HepG2 (cell line): ENCODE measurements around the gene ZMYM3. TPM values are rescaled to one million over a fixed set of nuclear protein-coding genes. Genes with fewer than 3 reads are reported as not detected.
A peak's percentile ranks its signal among the peaks of the same experiment; 100 is the strongest.

Experiments used
- AHDC1 ChIP-seq: sonication (generic); formaldehyde crosslinking; IDR thresholded peaks from 2 replicates; pipeline ENCODE4 v1.5.1; 2020; ENCODE audit warnings: mild to moderate bottlenecking, missing genetic modification reagents, borderline replicate concordance
- CENPBD1 ChIP-seq: sonication (generic); formaldehyde crosslinking; IDR thresholded peaks from 2 replicates; pipeline ENCODE4 v1.8.0; 2022; ENCODE audit warnings: missing genetic modification reagents, low read depth, mild to moderate bottlenecking, borderline replicate concordance
- HINFP ChIP-seq: sonication (generic); formaldehyde crosslinking; IDR thresholded peaks from 2 replicates; pipeline ENCODE4 v1.4.0; 2020; ENCODE audit warnings: low read depth, mild to moderate bottlenecking, missing genetic modification reagents
- KAT7 ChIP-seq: IDR thresholded peaks from 2 replicates; pipeline ENCODE4 v1.6.1; 2018; ENCODE audit warnings: borderline replicate concordance, missing compliant biosample characterization
- MAFG ChIP-seq: sonication (generic); formaldehyde crosslinking; IDR thresholded peaks from 2 replicates; pipeline ENCODE4 v1.5.1; 2020; ENCODE audit warnings: mild to moderate bottlenecking, missing genetic modification reagents
- MAFK ChIP-seq, 2 experiments: IDR thresholded peaks in 1 of 2; conservative IDR thresholded peaks in 1 of 2; 2 replicates each; pipeline ENCODE4 v1.6.1; 2011; ENCODE audit warnings: improper control_type of control experiment in 2 of 2, low read length in 2 of 2
- MBNL3 ChIP-seq: fragments of 250-450 bp; sonication (Bioruptor Pico); conservative IDR thresholded peaks from 2 replicates; pipeline ENCODE4 v1.8.0; 2022; ENCODE audit warnings: mild to moderate bottlenecking, inconsistent platforms
- MTF1 ChIP-seq: sonication (generic); formaldehyde crosslinking; IDR thresholded peaks from 2 replicates; pipeline ENCODE4 v1.5.0; 2020; ENCODE audit warnings: missing genetic modification reagents
- ONECUT2 ChIP-seq: sonication (generic); formaldehyde crosslinking; IDR thresholded peaks from 2 replicates; pipeline ENCODE4 v1.4.0; 2020; ENCODE audit warnings: missing genetic modification reagents
- RFX1 ChIP-seq: fragments of 450-650 bp; IDR thresholded peaks from 2 replicates; pipeline ENCODE4 v1.6.1; 2017
- SMAD1 ChIP-seq: sonication (generic); formaldehyde crosslinking; IDR thresholded peaks from 2 replicates; pipeline ENCODE4 v1.4.0; 2020; ENCODE audit warnings: missing genetic modification reagents, low read depth, mild to moderate bottlenecking, borderline replicate concordance
- SRSF1 ChIP-seq: fragments of 200-400 bp; formaldehyde crosslinking; optimal IDR thresholded peaks from 2 replicates; pipeline ENCODE3; 2017; ENCODE audit warnings: mild to moderate bottlenecking, low read depth, low read length, moderate library complexity
- TBX2 ChIP-seq: sonication (generic); formaldehyde crosslinking; IDR thresholded peaks from 2 replicates; pipeline ENCODE4 v1.5.0; 2020; ENCODE audit warnings: missing genetic modification reagents, mild to moderate bottlenecking, borderline replicate concordance
- THRA ChIP-seq: sonication (generic); formaldehyde crosslinking; IDR thresholded peaks from 2 replicates; pipeline ENCODE4 v1.4.0; 2020; ENCODE audit warnings: missing genetic modification reagents, borderline replicate concordance
- ZNF326 ChIP-seq: sonication (generic); formaldehyde crosslinking; IDR thresholded peaks from 2 replicates; pipeline ENCODE4 v1.4.0; 2020; ENCODE audit warnings: missing genetic modification reagents, borderline replicate concordance
- ZNF616 ChIP-seq: sonication (generic); formaldehyde crosslinking; IDR thresholded peaks from 2 replicates; pipeline ENCODE4 v1.5.0; 2020; ENCODE audit warnings: low read depth, mild to moderate bottlenecking, missing genetic modification reagents
- ZNF780A ChIP-seq: sonication (generic); formaldehyde crosslinking; IDR thresholded peaks from 2 replicates; pipeline ENCODE4 v1.8.0; 2022; ENCODE audit warnings: mild to moderate bottlenecking, missing genetic modification reagents, moderate library complexity
- ZNF800 ChIP-seq: sonication (generic); formaldehyde crosslinking; IDR thresholded peaks from 2 replicates; pipeline ENCODE4 v1.4.0; 2020; ENCODE audit warnings: missing genetic modification reagents
- ZSCAN29 ChIP-seq: sonication (generic); formaldehyde crosslinking; conservative IDR thresholded peaks from 2 replicates; pipeline ENCODE4 v1.4.0; 2020; ENCODE audit warnings: mild to moderate bottlenecking, missing genetic modification reagents
- polyA plus RNA-seq, 8 experiments: library from polyadenylated mRNA; depleted of rRNA in 3 of 8; stranded (reverse) in 7 of 8; unstranded in 1 of 8; fragments of >200 nt; fragmentation: Illumina TruSeq in 4 of 8; extraction: Trizol in 4 of 8; gene quantifications; 2 replicates each; pipeline versions ENCODE4 v1.2.1 to v1.2.3, GENCODE V29; 2011 to 2016; ENCODE audit warnings: low read depth in 4 of 8, missing spikeins in 1 of 8, mixed read lengths in 1 of 8; ENCODE audit not compliant: insufficient read depth in 1 of 8
- total RNA-seq, 5 experiments: library from RNA; depleted of rRNA; stranded (reverse); fragments of >200 nt; fragmentation: Illumina TruSeq; extraction: Trizol; gene quantifications; 2 replicates each; pipeline ENCODE4 v1.2.3, GENCODE V29; 2016; ENCODE audit warnings: low read depth in 1 of 5

ZMYM3 gene
- total and polyA plus RNA-seq, 2 of the 13 experiments (the other 11 are each of a cell fraction or from before 2014, with no cell fraction given) = 26.4 to 35.4 TPM

GRCh38 chrX:71228063-71228642, 25.8 kb downstream of the ZMYM3 start (continued):
- no peak for TF ChIP-seq SMAD1 (CRISPR knock-in tag)
- TF ChIP-seq ZNF326 (CRISPR knock-in tag) = no peak
- TF ChIP-seq ZNF780A = no peak
- TF ChIP-seq ZSCAN29 = 0 out of 2 replicates have a peak, but pooled peaks have one; percentile 28
- TF ChIP-seq MAFK (conservative IDR thresholded peaks at IDR 0.05 in 1 of 2, IDR thresholded peaks at IDR 0.05 in 1 of 2; ENCODE audit: low read length in 2 of 2) = no peak
- no peak for TF ChIP-seq HINFP (CRISPR knock-in tag)
- TF ChIP-seq TBX2 (CRISPR knock-in tag) = peak; percentile 43; the same call in 1 of the 2 replicates
- no peak for TF ChIP-seq CENPBD1 (CRISPR knock-in tag)
- no peak for TF ChIP-seq KAT7 (CRISPR knock-in tag)
- no peak for TF ChIP-seq SRSF1
- peak; percentile 2; the same call in 1 of the 2 replicates for TF ChIP-seq THRA (CRISPR knock-in tag)
- no peak for TF ChIP-seq MBNL3
- TF ChIP-seq ZNF800 = no peak
- peak; percentile 45 for TF ChIP-seq ONECUT2 (CRISPR knock-in tag)
- peak; percentile 82 for TF ChIP-seq RFX1
- TF ChIP-seq AHDC1 (CRISPR knock-in tag) = peak; percentile 40; the same call in 1 of the 2 replicates
- TF ChIP-seq MTF1 = no peak
- TF ChIP-seq ZNF616 (CRISPR knock-in tag) = no peak
- TF ChIP-seq MAFG (CRISPR knock-in tag) = no peak
